IMR-90 (cell line): ENCODE measurements around the gene LRRC4. TPM values are rescaled to one million over a fixed set of nuclear protein-coding genes. Genes with fewer than 3 reads are reported as not detected.

Experiments used
- ATAC-seq: fragments of 200-7000 bp; cut with Tn5 transposase; 2 replicates; pipeline ENCODE4 v1.9.1; 2020; ENCODE audit warnings: low read depth, mild to moderate bottlenecking, moderate library complexity
- BruUV-seq: library from RNA; stranded (reverse); fragments of 400-500 nt; replicated peaks from 2 replicates; lab custom pipeline; 2021; lab: Mats Ljungman, UMichigan
- CTCF ChIA-PET: fragments of 300-600 bp; formaldehyde crosslinking; extraction: SDS; loops from one replicate; lab custom pipeline; 2021; ENCODE audit warnings: antibody characterized with exemption; lab: Yijun Ruan, JAX
- POLR2A ChIA-PET: fragments of 300-600 bp; sonication (Branson Sonifier 250); formaldehyde crosslinking; loops from one replicate; lab custom pipeline; 2022; ENCODE audit warnings: antibody characterized with exemption; ENCODE audit not compliant: unreplicated experiment; lab: Charles Lee
- DNase-seq: peaks from one replicate; pipeline ENCODE4 v3.0.0; 2013
- H2AFZ ChIP-seq: replicated peaks from 2 replicates; pipeline ENCODE3; 2013; ENCODE audit warnings: low read length, mild to moderate bottlenecking; ENCODE audit not compliant: poor library complexity
- H2AK5ac ChIP-seq: 2 replicates; pipeline ENCODE4 v1.6.1; 2013; ENCODE audit warnings: low read depth, low read length, inconsistent platforms
- H2AK9ac ChIP-seq: replicated peaks from 2 replicates; pipeline ENCODE3; 2013; ENCODE audit warnings: mild to moderate bottlenecking, low read depth, low read length, moderate library complexity; ENCODE audit not compliant: poor library complexity
- H2BK120ac ChIP-seq: 2 replicates; pipeline ENCODE4 v1.6.1; 2013; ENCODE audit warnings: low read depth, low read length, inconsistent platforms
- H2BK15ac ChIP-seq: 3 replicates; pipeline ENCODE4 v1.6.1; 2013; ENCODE audit warnings: low read depth, low read length, inconsistent platforms
- H2BK20ac ChIP-seq: 2 replicates; pipeline ENCODE4 v1.6.1; 2013; ENCODE audit warnings: low read depth, mild to moderate bottlenecking, inconsistent platforms, low read length, moderate library complexity
- H2BK5ac ChIP-seq: 2 replicates; pipeline ENCODE4 v1.6.1; 2013; ENCODE audit warnings: mild to moderate bottlenecking, low read depth, low read length, inconsistent platforms; ENCODE audit not compliant: poor library complexity, severe bottlenecking
- H3K14ac ChIP-seq: replicated peaks from 2 replicates; pipeline ENCODE4 v1.6.1; 2013; ENCODE audit warnings: low read depth, low read length, inconsistent platforms
- H3K18ac ChIP-seq: 2 replicates; pipeline ENCODE4 v1.6.1; 2013; ENCODE audit warnings: low read depth, low read length, control low read depth
- H3K23ac ChIP-seq: 2 replicates; pipeline ENCODE4 v1.6.1; 2013; ENCODE audit warnings: low read depth, low read length, inconsistent platforms
- H3K27ac ChIP-seq: 2 replicates; pipeline ENCODE4 v1.5.1; 2013; ENCODE audit warnings: mild to moderate bottlenecking, control low read depth, low read length; ENCODE audit not compliant: insufficient read depth
- H3K27me3 ChIP-seq: 2 replicates; pipeline ENCODE4 v1.6.1; 2013; ENCODE audit warnings: low read length; ENCODE audit not compliant: control insufficient read depth, insufficient read depth
- H3K36me3 ChIP-seq: 2 replicates; pipeline ENCODE4 v1.6.1; 2013; ENCODE audit warnings: low read length, mixed read lengths; ENCODE audit not compliant: control insufficient read depth, insufficient read depth
- H3K4ac ChIP-seq: 2 replicates; pipeline ENCODE4 v1.6.1; 2013; ENCODE audit warnings: low read depth, low read length, inconsistent platforms
- H3K4me1 ChIP-seq: 2 replicates; pipeline ENCODE4 v1.6.1; 2013; ENCODE audit warnings: low read length, mixed read lengths; ENCODE audit not compliant: control insufficient read depth, insufficient read depth
- H3K4me2 ChIP-seq: 2 replicates; pipeline ENCODE4 v1.6.1; 2013; ENCODE audit warnings: low read depth, mild to moderate bottlenecking, control low read depth, low read length, moderate library complexity
- H3K4me3 ChIP-seq: 2 replicates; pipeline ENCODE4 v1.5.1; 2013; ENCODE audit warnings: low read depth, mild to moderate bottlenecking, control low read depth, low read length, moderate library complexity; ENCODE audit not compliant: insufficient read depth
- H3K56ac ChIP-seq: 2 replicates; pipeline ENCODE4 v1.6.1; 2013; ENCODE audit warnings: low read length, inconsistent platforms; ENCODE audit not compliant: insufficient read depth; ENCODE audit errors: extremely low read depth
- H3K79me1 ChIP-seq, 2 experiments: 2 replicates each; pipeline ENCODE4 v1.6.1; 2013; ENCODE audit warnings: low read length in 2 of 2, inconsistent platforms in 1 of 2, low read depth in 1 of 2
- H3K9ac ChIP-seq: 2 replicates; pipeline ENCODE4 v1.6.1; 2013; ENCODE audit warnings: low read depth, low read length, control low read depth
- H3K9me1 ChIP-seq: 2 replicates; pipeline ENCODE4 v1.6.1; 2013; ENCODE audit warnings: low read length, inconsistent platforms; ENCODE audit not compliant: insufficient read depth
- H3K9me3 ChIP-seq: 2 replicates; pipeline ENCODE4 v1.6.1; 2013; ENCODE audit warnings: low read length; ENCODE audit not compliant: control insufficient read depth, insufficient read depth
- H4K20me1 ChIP-seq: 2 replicates; pipeline ENCODE4 v1.6.1; 2013; ENCODE audit warnings: low read length, inconsistent platforms; ENCODE audit not compliant: insufficient read depth
- H4K5ac ChIP-seq: 2 replicates; pipeline ENCODE4 v1.6.1; 2013; ENCODE audit warnings: mild to moderate bottlenecking, low read depth, low read length, control low read depth
- H4K8ac ChIP-seq, 2 experiments: 2 replicates each; pipeline ENCODE4 v1.6.1; 2013; ENCODE audit warnings: low read depth in 2 of 2, low read length in 2 of 2, control low read depth in 1 of 2, inconsistent platforms in 1 of 2
- H4K91ac ChIP-seq: 2 replicates; pipeline ENCODE4 v1.6.1; 2013; ENCODE audit warnings: low read depth, low read length, inconsistent platforms; ENCODE audit not compliant: insufficient read depth
- CHD1 ChIP-seq: IDR thresholded peaks from 2 replicates; pipeline ENCODE4 v1.6.1; 2012; ENCODE audit warnings: low read depth, low read length, improper control_type of control experiment
- SMC3 ChIP-seq: fragments of 150-350 bp; IDR thresholded peaks from 2 replicates; pipeline ENCODE4 v1.6.1; 2016; ENCODE audit warnings: low read depth, mild to moderate bottlenecking, antibody characterized with exemption, low read length, moderate library complexity
- WGBS, 2 experiments: methylation state at CpG; one replicate each; pipeline versions ENCODE4 v1.1.5 to v1.1.7; 2013; ENCODE audit warnings: missing lambda C conversion rate in 2 of 2; ENCODE audit not compliant: insufficient read length in 1 of 2; ENCODE audit errors: extremely low coverage in 2 of 2; 5-methylcytosine and 5-hydroxymethylcytosine counted together
- dilution Hi-C: fragments of 300-500 bp; cut with HindIII; formaldehyde crosslinking; loops from one replicate; pipeline ENCODE4 v1.14.3; 2018; ENCODE audit warnings: low sequenced_read_pairs; ENCODE audit not compliant: unreplicated experiment
- in situ Hi-C: fragments of 300-500 bp; cut with MboI; formaldehyde crosslinking; loops from 3 replicates; pipeline ENCODE4 v1.14.3; 2019; ENCODE audit warnings: low sequenced_read_pairs, inconsistent platforms, mixed read lengths
- intact Hi-C: fragments of 100-400 bp; cut with micrococcal nuclease; formaldehyde crosslinking; loops from 2 replicates; pipeline ENCODE4 v1.10.0; 2022
- polyA plus RNA-seq, 3 experiments: library from polyadenylated mRNA; depleted of rRNA; stranded (reverse); fragments of >200 nt; gene quantifications; 2 replicates each; pipeline ENCODE4 v1.2.3, GENCODE V29; 2012; ENCODE audit warnings: low replicate concordance in 1 of 3
- total RNA-seq: library from RNA; depleted of rRNA; stranded (reverse); fragments of >200 nt; gene quantifications from 2 replicates; pipeline ENCODE4 v1.2.3, GENCODE V29; 2012

Gene LRRC4
- total and polyA plus RNA-seq, 2 of the 4 experiments (the other 2 are of a cell fraction), result 0.54 to 0.55 TPM

DNA sequence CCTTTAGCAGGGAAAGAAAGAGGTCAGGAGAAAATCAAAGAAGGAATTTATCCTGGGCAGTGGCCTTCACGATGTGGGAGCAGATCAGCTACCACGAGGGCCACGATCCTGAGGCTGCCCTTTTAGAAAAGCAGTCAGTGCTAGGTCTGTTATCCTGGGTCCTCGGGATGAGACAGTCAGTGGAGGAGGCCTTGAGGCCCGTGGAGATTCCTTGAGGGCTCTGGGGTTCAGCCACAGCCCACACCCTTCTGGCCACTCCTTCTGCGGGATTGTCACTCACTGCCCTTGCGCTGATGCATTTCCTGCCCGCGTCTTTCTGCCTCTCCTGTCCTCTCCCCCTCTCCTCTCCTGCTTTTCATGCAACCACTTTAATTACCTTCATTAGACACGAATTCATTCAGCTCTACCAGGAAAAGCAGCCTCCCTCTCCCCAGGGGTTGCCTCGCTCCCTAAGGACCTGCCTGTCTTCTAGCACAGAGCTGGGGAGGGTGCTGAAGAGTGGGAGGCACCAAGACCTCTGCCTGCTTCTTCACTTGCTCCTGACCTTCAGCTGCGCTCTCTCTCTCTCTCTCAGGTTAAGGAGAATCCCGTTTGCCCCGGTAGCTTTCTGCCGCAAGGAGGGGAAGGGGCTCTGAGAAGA, 42.6 kb upstream of the LRRC4 start:
- Histone ChIP-seq H3K9me3 (no peaks in the 10 kb centered on the region), H3K9me1 (peaks cover 30% of the 10 kb centered on the region), H3K18ac (no peak overlapping the region), H3K23ac (no peak overlapping the region), H4K91ac (no peak overlapping the region), H3K4me2 (no peak overlapping the region), H3K4ac (no peak overlapping the region), H2BK120ac (no peak overlapping the region), H2AFZ (no peak overlapping the region), H4K20me1 (peaks cover 19% of the 10 kb centered on the region), H2BK15ac (no peak overlapping the region), H3K27ac (no peak overlapping the region), H2BK20ac (no peak overlapping the region), H3K4me1 (peaks cover 7% of the 10 kb centered on the region; the same call in 1 of the 2 replicates), H3K56ac (no peak overlapping the region), H2AK5ac (no peak overlapping the region), H3K4me3 (no peak overlapping the region), H3K79me1 (peaks cover 6 to 37% of the 10 kb centered on the region in 2 experiments; a peak in 3 of 4 replicates), H3K14ac (no peak overlapping the region), H3K36me3 (peaks cover 36% of the 10 kb centered on the region), H3K27me3 (no peaks in the 10 kb centered on the region), H4K5ac (no peak overlapping the region), H2AK9ac (no peak overlapping the region), H2BK5ac (no peak overlapping the region), H3K9ac (no peak overlapping the region), H4K8ac (no peak overlapping the region)
- POLR2A ChIA-PET, result no interaction called here
- dilution Hi-C loops, result no loop called here
- no TSS peak for BruUV-seq
- no peak for TF ChIP-seq CHD1
- TF ChIP-seq SMC3, result no peak
- DNase-seq (no peak), ATAC-seq (no peak)
- in situ Hi-C loops, result loop anchor here (25.0 kb wide), 1 partner anchor 361 kb away; no protein-coding TSS in a partner anchor
- intact Hi-C loops, result no loop called here
- CTCF ChIA-PET, result no interaction called here
- 87% methylated on average over 3 of the region's 15 CpGs; no CpG with 5 or more reads in 1 of the 2 experiments for WGBS, 2 experiments
